KOPT-K1 (cell line): ENCODE measurements around the gene DNM3.

Experiments used
- H3K27ac ChIP-seq: fragments of 200-600 bp; sonication (generic); 2 replicates; pipeline ENCODE4 v1.5.1; 2016; ENCODE audit warnings: antibody characterized with exemption, mild to moderate bottlenecking, low read depth, low read length; ENCODE audit not compliant: poor library complexity, severe bottlenecking
- H3K36me3 ChIP-seq: fragments of 200-600 bp; sonication (generic); 2 replicates; pipeline ENCODE4 v1.5.1; 2017; ENCODE audit warnings: antibody characterized with exemption, mild to moderate bottlenecking, low read length, moderate library complexity; ENCODE audit not compliant: insufficient read depth
- H3K9me3 ChIP-seq: fragments of 200-600 bp; sonication (generic); 2 replicates; pipeline ENCODE4 v1.5.1; 2017; ENCODE audit warnings: antibody characterized with exemption, low read length, mild to moderate bottlenecking; ENCODE audit not compliant: insufficient read depth, poor library complexity, severe bottlenecking

DNM3 gene

GRCh38 chr1:171912509-171913175, 71.3 kb downstream of the DNM3 start:
- Histone ChIP-seq H3K27ac (no peak overlapping the region), H3K9me3 (no peaks in the 10 kb centered on the region), H3K36me3 (no peaks in the 10 kb centered on the region)

- no peak overlapping the region for H3K27ac ChIP-seq
Observed at GRCh38 chr1:171913385-171913784, 72.1 kb downstream of the DNM3 start.

DNA sequence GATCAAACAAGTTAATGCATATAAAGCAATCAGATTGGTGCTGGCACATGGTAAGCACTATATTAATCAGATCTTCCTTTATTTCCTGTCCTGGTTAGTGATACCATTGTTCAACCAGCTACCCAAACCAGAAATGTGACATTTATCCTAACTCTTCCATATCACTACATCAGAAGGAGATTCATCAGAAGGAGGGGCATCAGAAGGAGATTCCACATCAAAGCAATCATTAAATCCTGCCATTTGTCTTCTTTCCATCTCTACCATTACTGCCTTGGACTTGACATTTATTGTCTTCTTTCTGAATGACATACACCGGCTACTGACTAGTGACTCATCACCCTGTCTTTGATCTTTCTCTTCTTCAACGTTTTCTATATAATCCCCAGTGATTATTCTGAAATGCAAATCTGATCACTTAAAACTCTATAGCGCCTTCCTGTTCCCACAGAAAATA, 75.0 kb downstream of the DNM3 start:
- Histone ChIP-seq H3K9me3 (no peaks in the 10 kb centered on the region), H3K27ac (no peak overlapping the region), H3K36me3 (no peaks in the 10 kb centered on the region)

More at GRCh38 chr1:171913385-171913784, 72.1 kb downstream of the DNM3 start:
- no peaks in the 10 kb centered on the region for H3K9me3 ChIP-seq
- H3K36me3 ChIP-seq = no peaks in the 10 kb centered on the region

DNA sequence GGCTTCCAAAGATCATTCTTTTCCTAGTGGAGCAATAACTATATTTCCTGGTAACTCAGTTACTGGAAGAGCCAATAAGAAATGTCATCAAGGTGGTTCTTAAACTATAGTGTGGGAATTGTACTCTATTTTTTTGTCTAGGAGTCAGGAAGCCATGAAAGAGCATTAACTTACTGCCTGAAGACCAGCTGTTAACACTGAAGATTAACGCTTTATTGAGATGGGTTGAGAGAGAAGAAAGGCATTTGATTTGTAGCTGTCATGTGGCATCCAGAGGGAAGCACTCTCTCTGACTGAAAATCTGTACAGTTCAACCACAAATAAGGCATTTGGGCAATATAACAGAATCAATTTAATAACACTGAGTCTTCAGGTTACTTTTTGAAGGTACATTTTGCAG, 76.0 kb downstream of the DNM3 start:
- Histone ChIP-seq H3K27ac (no peak overlapping the region), H3K9me3 (no peaks in the 10 kb centered on the region), H3K36me3 (no peaks in the 10 kb centered on the region)

DNA sequence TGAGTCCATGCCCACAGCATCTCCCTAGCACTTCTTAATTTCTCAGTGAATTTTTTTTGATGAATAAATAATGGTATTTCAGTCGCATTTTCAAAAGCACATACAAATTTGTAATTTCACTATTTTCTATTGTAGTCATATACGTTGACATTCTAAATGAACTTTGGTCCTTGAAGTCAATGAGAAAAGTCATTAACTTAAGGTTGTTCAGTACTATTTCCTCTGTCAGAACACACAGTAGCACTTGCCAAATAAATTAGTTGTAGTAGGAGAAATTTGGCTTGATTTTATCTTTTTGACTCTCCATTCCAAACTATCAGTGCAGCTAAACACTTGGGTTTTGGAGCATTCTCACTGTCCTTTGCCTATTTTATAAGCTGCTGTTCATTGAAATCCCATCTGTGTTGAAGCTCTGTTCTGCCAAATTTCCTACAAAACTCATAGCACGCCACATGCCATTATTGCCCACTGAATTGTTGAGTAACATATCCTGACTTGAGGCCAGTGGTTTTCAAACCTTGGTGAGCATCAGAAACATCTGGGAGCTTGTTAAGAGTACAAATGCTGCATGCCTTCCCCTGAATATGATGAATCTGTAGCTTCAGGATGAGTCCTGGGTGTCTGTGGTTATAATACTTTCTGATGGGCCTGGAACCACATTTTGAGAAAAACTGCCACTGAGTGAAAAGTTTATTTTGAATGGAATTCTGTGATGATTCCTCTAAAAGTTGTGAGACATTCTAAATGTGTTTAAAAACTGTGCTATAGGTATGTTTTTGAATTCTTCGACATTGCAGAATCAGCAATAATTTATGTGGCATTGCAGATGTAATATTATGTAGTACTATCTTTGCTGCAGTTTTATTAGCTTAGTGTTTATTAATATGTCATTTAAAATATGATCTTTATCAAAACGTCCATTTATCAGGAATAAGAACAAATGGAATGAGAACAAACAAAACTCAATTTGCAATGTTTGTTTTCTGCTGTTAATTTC, 78.9 kb downstream of the DNM3 start:
- Histone ChIP-seq H3K27ac (no peak overlapping the region), H3K9me3 (no peaks in the 10 kb centered on the region), H3K36me3 (no peaks in the 10 kb centered on the region)

DNA sequence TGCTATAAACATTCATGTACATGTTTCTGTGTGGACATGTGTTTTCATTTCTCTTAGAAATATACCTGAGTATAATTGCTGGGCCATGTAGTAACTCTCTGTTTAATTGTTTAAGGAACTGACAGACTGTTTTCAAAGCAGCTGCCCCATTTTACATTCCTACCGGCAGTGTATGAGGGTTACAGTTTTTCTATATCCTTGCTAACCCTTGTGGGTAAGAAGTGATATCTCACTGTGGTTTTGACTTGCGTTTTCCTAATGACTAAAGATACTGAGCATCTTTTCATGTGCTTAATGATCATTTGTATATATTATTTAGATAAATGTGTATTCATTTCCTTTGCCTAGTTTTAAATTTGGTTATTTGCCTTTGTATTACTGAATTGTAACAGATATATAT, 81.7 kb downstream of the DNM3 start:
- Histone ChIP-seq H3K27ac (no peak overlapping the region), H3K9me3 (no peaks in the 10 kb centered on the region), H3K36me3 (no peaks in the 10 kb centered on the region)

DNA sequence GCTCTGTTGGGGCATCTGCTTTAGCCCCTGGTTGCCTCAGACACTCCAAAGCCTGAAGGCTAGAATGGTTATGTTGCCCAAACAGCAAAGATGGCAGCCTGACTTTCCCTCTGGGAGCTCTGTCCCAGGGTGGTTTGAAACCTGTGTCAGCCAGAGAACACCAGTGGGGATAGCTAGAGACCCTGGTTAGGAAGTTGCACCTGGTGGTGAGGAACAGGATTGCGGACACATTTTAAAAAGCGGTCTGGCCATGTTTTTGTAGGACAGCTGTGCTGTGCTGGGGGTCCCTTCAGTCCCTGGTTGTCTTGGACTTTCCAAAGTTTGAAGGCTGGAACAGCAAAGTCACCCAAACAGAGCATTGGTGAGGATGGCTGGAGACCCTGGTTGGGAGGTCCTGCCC, 87.8 kb downstream of the DNM3 start:
- no peaks in the 10 kb centered on the region for H3K36me3 ChIP-seq
- no peak overlapping the region for H3K27ac ChIP-seq
- H3K9me3 ChIP-seq = no peaks in the 10 kb centered on the region

- Histone ChIP-seq H3K27ac (no peak overlapping the region), H3K9me3 (no peaks in the 10 kb centered on the region), H3K36me3 (no peaks in the 10 kb centered on the region)
Observed at GRCh38 chr1:171931752-171932151, 90.5 kb downstream of the DNM3 start.

DNA sequence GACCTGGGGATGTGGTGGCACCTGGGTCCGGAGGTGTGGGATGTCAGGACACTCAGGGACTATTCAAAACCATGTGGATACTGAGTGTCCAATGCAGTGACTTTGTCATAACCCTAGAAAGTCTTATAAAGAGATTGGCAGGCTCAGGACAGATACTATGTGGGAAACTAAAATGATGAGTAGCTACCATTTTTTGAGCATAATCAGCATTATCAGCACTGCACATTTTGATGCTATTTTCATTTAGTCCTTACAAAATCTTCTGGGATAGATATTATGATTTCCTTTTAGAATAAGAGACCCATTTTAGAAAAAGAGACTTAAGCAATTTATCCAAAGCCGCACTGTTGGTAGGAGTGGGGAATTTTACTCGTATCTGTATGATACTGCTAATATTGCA, 93.4 kb downstream of the DNM3 start:
- Histone ChIP-seq H3K36me3 (no peaks in the 10 kb centered on the region), H3K27ac (no peak overlapping the region), H3K9me3 (no peaks in the 10 kb centered on the region)

- no peaks in the 10 kb centered on the region for H3K36me3 ChIP-seq
Observed at GRCh38 chr1:171935086-171935485, 93.8 kb downstream of the DNM3 start.

GRCh38 chr1:171935664-171936063, 94.4 kb downstream of the DNM3 start:
- H3K9me3 ChIP-seq = no peaks in the 10 kb centered on the region
- H3K27ac ChIP-seq = no peak overlapping the region
- no peaks in the 10 kb centered on the region for H3K36me3 ChIP-seq

More at GRCh38 chr1:171935086-171935485, 93.8 kb downstream of the DNM3 start:
- H3K9me3 ChIP-seq = no peaks in the 10 kb centered on the region
- H3K27ac ChIP-seq = no peak overlapping the region

DNA sequence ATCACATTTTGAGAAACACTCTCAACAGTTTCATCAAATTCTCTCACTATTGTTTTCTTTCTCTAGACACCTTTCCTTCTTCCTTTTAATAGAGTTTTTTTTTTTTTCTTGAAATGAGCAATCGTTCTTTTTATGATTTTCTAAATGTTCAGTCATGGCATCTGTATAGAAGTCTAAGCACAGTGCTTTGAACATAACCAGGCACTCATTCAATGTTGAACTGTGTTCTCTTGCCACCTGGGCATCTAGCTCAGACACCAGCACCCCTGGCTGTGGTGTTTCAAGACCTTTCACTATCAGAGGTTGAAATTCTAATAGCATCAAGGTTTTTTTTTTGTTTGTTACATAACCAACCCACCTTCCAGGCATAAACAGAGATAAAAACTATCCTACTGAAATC, 96.6 kb downstream of the DNM3 start:
- Histone ChIP-seq H3K9me3 (no peaks in the 10 kb centered on the region), H3K36me3 (no peaks in the 10 kb centered on the region), H3K27ac (no peak overlapping the region)

DNA sequence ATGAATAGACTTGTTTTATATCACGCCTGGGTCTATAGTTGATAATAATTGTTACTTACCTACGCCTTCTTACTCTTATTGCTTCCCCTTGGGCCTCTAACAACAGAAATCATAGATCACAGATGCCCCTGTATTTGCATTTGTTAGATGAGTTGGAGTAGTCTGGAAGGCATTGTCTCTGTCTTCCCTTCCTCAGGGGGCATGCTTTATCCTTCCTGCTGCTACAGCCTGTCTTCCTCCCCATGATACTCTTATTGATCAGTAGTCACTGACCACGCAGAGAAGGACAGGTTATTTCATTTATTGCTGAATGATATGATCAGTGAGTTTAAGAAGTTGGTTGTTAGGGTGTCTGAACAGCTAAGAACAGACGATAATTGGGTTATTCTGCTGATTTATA, 98.4 kb downstream of the DNM3 start:
- H3K27ac ChIP-seq = no peak overlapping the region
- no peaks in the 10 kb centered on the region for H3K36me3 ChIP-seq
- H3K9me3 ChIP-seq = no peaks in the 10 kb centered on the region

GRCh38 chr1:171940368-171940767, 99.1 kb downstream of the DNM3 start:
- H3K9me3 ChIP-seq = no peaks in the 10 kb centered on the region
- no peak overlapping the region for H3K27ac ChIP-seq
- H3K36me3 ChIP-seq = no peaks in the 10 kb centered on the region

DNA sequence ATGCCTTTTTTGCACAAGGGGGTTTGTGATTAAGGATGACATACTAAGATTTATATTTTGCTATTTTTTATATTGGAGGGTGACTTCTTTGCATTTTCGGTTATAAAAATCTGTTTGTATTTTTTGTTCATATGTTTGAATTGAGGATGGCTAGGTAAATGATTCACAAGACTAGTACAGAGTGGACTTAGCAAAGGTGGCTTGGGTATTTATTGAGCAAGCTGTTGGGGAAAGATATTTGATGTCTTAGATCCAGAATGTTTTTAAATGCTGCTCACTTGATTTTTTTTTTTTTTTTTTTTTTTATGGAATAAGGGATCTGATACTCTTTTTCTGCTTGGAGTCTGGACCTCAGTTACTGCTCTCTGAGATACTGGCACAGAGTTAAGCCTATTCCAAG, 100.6 kb downstream of the DNM3 start:
- Histone ChIP-seq H3K27ac (no peak overlapping the region), H3K36me3 (no peaks in the 10 kb centered on the region), H3K9me3 (no peaks in the 10 kb centered on the region)
